Measurements from ENCODE around the gene CALN1.

Gene CALN1

GRCh38 chr7:72337390-72338167, 74.6 kb downstream of the CALN1 start:
- H3K4me3 ChIP-seq (replicated peaks; ENCODE audit: low read depth, low read length): no peak overlapping the region
- DNase-seq (ENCODE audit: low read depth): no peak
- TF ChIP-seq, protein P1, sequence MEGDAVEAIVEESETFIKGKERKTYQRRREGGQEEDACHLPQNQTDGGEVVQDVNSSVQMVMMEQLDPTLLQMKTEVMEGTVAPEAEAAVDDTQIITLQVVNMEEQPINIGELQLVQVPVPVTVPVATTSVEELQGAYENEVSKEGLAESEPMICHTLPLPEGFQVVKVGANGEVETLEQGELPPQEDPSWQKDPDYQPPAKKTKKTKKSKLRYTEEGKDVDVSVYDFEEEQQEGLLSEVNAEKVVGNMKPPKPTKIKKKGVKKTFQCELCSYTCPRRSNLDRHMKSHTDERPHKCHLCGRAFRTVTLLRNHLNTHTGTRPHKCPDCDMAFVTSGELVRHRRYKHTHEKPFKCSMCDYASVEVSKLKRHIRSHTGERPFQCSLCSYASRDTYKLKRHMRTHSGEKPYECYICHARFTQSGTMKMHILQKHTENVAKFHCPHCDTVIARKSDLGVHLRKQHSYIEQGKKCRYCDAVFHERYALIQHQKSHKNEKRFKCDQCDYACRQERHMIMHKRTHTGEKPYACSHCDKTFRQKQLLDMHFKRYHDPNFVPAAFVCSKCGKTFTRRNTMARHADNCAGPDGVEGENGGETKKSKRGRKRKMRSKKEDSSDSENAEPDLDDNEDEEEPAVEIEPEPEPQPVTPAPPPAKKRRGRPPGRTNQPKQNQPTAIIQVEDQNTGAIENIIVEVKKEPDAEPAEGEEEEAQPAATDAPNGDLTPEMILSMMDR (IDR thresholded peaks at IDR 0.05; ENCODE audit: low read length, missing control alignments): no peak

DNA sequence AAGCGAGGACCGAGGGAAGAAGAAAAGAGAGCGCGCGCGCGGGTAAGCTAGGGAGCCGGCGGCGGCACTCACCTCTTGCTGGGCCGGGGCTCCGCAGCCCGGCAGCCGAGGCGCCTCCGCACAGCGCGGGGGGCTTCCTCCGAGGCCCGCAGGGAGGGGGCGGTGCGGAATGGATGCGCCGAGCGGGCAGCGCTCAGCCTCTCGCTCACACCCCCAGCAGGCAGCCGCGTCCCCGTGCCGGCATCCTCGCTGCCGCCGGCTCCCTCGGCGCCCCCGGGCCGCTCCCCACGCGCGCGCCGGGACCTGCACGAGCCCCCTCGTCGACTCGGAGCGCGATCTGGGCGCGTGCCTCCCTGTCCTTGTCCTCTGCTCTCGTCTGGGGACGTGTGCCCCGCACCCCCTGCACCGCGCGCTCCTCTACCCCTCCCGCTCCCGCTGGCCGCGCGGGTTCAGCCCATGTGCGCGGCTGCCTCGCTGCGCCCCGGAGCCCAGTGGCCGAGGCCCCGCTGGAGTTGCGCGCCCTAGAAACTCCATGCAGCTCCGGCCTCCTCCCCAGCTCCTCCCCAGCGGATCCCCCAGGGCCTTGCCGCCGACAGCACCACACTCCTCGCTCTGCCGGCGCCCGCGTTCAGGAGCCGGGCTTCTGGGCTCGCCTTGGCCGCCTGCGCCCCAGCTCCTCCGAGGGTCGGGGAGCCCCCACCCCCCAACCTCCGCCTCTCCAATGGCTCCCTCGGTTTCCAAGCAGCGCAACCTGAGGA, 75.3 kb downstream of the CALN1 start:
- TF ChIP-seq, protein P1 (IDR thresholded peaks at IDR 0.05; ENCODE audit: low read length, missing control alignments): no peak
- no peak for DNase-seq (ENCODE audit: low read depth)
- H3K4me3 ChIP-seq (replicated peaks; ENCODE audit: low read depth, low read length): no peak overlapping the region

DNA sequence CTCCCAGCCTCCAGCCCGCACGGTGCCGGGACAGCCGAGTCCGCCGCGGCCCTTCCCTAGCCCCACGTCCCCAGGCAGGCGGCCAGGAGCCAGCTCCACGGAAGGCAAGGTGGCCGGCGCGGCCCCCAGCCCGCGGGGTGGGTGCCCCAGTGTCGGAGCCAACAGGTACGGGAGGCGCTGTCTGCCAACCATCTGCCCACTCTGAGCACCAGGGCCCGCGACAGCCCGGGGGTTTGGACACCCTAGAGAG, 75.8 kb downstream of the CALN1 start:
- TF ChIP-seq, protein P1 (IDR thresholded peaks at IDR 0.05; ENCODE audit: low read length, missing control alignments): no peak
- no peak overlapping the region for H3K4me3 ChIP-seq (replicated peaks; ENCODE audit: low read depth, low read length)
- no peak for DNase-seq (ENCODE audit: low read depth)

DNA sequence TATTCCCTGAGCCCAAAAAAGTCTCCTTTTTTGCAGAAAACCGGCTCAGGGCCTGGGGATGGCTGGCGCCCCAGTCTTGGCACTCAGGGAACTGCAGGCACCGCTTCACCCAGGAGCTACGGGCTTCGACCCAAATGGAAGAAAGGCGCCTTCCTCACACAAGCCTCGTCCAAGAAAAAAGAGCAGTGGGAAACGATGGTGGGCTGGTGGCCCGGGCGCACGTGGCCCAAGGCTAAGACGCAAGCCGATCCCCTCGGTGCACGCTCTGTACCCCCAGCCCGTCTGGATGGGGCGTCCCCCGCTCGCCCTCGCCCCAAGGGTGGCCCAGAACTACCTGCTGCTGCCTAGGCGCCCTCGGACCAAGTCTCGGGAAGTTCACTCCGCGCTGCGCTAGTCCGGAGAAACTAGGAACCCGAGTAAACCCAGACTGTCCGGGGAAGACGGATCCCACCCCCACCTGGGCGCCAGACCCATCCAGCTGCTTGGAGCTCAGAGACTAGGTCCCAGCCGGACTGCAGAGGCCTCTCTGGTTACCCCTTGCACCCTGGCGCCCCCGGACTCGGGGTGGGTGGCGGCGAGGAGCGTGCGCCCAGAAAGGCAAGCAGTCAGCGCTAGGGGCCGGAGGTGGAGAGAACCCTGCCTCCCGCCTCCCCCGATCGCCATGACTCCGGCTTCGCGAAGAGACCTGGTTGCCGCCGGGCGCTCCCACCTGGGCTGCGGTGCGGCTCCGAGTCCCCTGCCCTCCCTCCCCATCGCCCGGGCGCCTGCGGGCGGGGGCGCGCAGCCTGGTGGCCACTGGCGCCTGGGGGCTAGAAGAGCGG, 76.4 kb downstream of the CALN1 start:
- no peak overlapping the region for H3K4me3 ChIP-seq (replicated peaks; ENCODE audit: low read depth, low read length)
- TF ChIP-seq, protein P1 (IDR thresholded peaks at IDR 0.05; ENCODE audit: low read length, missing control alignments): no peak
- no peak for DNase-seq (ENCODE audit: low read depth)

- H3K4me3 ChIP-seq (replicated peaks; ENCODE audit: low read depth, low read length): no peak overlapping the region
- no peak for DNase-seq (ENCODE audit: low read depth)
- TF ChIP-seq, protein P1 (IDR thresholded peaks at IDR 0.05; ENCODE audit: low read length, missing control alignments): no peak
These were observed 77.4 kb downstream of the CALN1 start for GRCh38 chr7:72334698-72335097.

DNA sequence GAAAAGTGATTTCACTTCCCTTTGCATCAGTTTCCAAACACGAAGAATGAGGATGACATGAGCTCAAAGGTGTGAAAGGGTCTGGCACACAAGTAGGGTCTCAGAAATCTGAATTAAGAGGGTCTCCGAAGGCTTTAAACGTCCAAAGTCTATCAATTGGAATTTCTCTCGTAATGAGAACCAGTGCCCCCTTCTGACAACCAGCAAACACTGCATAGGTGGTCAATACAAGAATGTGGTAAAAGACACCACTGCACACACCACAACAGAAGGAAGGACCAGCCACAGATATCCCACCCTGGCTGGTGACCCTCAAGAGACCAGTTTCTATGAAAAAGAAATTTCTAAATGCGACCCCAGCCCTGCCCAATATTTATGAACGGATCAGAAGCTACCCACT, 78.1 kb downstream of the CALN1 start:
- no peak for DNase-seq (ENCODE audit: low read depth)
- TF ChIP-seq, protein P1 (IDR thresholded peaks at IDR 0.05; ENCODE audit: low read length, missing control alignments): no peak
- no peak overlapping the region for H3K4me3 ChIP-seq (replicated peaks; ENCODE audit: low read depth, low read length)
